GM21447 (cell line): Measurements from ENCODE around the gene DOLPP1.

Experiments used
- ATAC-seq: cut with Tn5 transposase; IDR thresholded peaks from one replicate; pipeline ENCODE4 v1.9.1; 2021; ENCODE audit not compliant: unreplicated experiment

The DOLPP1 gene

DNA sequence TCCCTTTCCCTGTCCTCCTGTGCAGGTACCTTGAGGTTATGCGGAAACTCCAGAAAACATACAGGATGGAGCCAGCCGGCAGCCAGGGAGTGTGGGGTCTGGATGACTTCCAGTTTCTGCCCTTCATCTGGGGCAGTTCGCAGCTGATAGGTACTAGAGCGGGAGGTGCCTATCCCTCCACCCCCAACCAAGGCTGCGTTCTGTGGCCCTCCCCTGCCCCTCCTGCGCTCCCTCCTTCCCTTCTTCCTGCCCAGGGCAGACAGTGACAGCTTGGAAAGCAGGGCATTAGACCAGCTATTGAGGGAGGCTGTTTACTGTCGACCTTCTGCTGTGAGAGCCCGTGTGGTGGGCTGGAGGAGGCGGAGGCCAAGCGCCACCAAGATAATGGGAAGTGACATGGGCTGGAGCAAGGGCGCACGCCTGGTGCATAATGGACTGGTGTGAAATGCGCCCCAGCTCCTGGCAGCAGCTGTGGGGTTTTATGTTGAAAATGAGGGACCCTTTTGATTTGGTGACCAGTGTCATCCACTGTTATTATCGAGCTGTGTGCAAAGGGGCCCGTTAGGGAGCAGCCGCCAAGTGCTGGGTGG is 55.6 kb downstream of the DOLPP1 start:
- ATAC-seq, result no peak

DNA sequence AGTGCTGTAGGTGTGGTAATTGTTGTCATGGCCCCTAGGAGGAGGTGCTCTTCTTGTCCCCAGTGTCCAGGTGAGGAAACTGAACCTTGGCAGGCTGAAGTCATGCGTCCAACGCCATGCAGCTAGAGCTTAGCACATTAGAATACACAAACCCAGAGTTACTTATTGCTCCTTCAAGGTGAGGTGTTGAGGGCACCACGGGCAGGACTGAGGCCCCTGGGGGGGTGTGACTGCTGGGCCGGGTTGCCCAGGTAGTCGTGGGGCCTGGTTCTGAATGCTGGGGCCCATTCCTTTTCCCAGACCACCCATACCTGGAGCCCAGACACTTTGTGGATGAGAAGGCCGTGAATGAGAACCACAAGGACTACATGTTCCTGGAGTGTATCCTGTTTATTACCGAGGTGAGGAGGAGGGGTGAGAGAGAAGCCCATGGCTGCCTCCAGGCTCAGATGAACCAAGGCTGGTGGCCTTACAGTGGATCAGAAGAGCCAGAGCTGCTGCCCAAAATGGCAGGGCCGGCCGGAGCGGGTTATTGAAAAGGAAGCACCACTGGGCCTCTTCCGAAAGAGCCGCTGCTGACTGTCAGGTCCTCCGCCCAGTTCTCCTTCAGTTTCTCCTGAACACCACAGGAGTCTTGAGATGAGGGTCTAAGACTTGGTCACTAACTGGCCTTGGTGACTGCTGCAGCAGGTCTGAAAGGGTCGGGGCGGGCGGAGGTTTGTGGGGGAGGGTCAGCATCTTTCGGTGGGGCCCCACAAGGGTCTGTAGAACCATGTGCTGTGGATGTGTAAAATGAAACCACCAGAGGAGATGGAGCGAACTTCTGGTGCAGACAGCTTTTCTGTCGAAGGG is 56.6 kb downstream of the DOLPP1 start:
- ATAC-seq, result no peak

DNA sequence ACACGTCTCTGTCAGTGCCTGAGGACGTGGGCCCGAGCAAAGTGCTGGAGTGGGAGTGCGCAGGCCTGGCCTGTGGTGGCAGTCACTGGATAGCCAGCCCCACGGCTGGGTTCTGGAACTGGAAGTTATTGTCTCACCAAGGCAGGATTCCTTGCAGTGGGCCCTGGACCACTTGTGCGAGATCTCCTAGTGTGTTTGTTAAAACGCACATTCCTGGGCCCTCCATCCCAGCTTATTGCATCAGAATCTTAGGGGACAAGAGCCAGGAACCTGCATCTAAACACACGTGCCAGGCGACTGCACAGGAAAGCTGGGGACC is 57.2 kb downstream of the DOLPP1 start:
- ATAC-seq, result no peak

DNA sequence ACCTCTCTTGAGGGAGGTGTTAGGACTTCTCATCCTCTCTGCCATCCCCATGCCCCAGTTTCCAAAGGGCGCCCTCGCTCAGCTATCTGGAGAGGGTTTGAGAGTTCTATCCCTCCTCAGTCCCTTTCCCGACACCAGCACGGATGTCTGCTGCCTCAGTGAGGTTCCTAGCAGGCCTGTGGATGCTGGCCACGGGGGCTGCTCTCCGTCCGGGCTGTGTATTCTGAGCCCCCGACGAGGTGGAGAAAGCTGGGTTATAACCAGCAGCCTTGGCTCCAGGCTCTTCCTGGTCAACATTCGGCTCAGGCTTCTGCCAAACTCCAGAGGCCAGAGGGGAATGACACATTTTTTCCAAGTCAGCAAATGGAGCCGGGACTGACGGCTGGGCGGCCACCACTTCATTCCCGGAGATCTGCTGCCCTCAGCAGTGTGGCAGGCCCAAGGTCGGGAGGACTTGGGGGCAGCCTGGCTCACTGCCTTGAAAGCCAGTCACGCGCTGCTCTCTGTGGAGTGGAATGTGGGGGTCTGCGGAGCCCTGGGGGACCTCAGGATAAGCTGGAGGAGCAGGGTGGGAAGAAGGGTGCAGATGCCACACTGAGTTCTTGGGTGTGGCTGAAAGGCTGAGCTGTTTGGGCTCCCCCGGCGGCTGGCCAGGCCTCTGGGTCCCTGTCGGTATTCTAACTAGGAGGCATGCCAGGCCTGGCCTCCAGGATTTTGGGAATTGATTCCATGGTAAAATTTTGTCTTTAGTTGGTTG is 57.7 kb downstream of the DOLPP1 start:
- no peak for ATAC-seq

DNA sequence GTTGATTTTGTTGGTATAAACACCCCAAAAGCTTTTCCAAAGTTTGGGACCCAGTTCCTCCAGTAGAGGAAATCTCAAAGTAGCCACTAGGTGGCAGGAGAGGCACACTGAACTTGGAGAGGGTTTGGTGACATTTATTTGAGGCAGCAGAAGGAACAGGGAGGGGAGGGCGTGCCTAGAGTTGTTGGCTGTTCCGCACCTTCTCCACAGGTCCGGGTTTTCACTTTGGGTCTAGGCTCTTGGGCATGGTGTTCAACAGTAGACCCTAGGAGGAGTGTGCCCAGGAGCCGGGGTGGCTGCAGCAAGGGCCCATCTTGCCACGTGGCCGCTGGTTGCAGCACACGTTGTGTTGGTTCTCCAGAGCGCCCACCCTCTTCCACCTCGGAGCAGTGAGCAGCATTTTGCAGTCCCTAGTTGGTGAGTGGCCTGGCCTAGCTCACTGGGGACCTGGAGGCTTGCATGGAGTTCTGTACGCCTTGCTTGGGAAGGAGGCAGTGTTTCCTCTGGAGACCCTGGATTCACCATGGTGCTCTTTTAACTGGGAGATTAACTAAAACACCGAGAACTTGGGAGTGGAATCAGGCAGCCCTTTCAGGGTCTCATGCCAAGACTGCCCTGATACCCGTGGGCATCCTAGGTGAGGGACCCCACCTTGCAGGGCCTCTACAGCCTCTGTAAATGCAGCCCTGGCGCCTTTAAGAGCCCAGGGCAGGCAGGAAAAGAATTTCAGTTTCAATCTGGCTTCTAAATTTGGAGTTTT is 58.5 kb downstream of the DOLPP1 start:
- peak; percentile 27 for ATAC-seq

DNA sequence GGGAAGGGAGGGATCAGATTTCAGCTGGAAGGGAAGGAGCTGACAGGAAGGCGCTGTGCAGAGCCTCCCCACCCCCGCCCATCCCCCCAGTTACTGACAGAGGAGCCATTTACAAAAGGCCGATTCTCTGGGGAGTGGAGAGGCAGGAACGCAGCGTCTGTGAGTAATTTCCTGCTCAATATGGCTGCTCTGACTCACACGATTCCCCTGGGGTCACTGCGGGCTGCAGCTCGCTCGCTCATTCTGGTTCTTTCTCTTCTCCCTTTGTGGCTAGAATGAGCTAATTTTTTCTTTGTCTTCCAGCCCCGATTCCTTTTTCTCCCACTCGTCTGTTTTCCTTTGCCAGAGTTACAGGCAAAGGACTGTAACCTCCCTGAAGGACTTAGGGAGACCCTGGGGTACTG is 59.1 kb downstream of the DOLPP1 start:
- ATAC-seq, result peak; percentile 63
